ENCODE results near the gene ELF4.

ELF4 gene

GRCh38 chrX:130055103-130055502, 55.2 kb downstream of the ELF4 start:
- Mint-ChIP-seq H3K36me3 (ENCODE audit: low read depth) (peaks cover 2% of the 10 kb centered on the region), H3K9me3 (no peaks in the 10 kb centered on the region), H3K27ac (no peak overlapping the region), H3K4me3 (no peak overlapping the region), H3K27me3 (no peaks in the 10 kb centered on the region), H3K4me1 (peaks cover 2% of the 10 kb centered on the region)
- ATAC-seq, result no peak
- DNase-seq, result no peak

- H3K4me3 Mint-ChIP-seq, result no peak overlapping the region
- no peaks in the 10 kb centered on the region for H3K9me3 Mint-ChIP-seq
- H3K4me1 Mint-ChIP-seq, result no peaks in the 10 kb centered on the region
- peaks cover 8% of the 10 kb centered on the region for H3K36me3 Mint-ChIP-seq (ENCODE audit: low read depth)
- H3K27ac Mint-ChIP-seq, result no peak overlapping the region
- ATAC-seq, result no peak
- DNase-seq, result no peak
- H3K27me3 Mint-ChIP-seq, result no peaks in the 10 kb centered on the region
Observed at GRCh38 chrX:130053236-130053635, 57.1 kb downstream of the ELF4 start.

- Mint-ChIP-seq H3K9me3 (no peaks in the 10 kb centered on the region), H3K27me3 (no peaks in the 10 kb centered on the region), H3K4me1 (no peaks in the 10 kb centered on the region), H3K4me3 (no peak overlapping the region), H3K27ac (no peak overlapping the region), H3K36me3 (ENCODE audit: low read depth) (peaks cover 14% of the 10 kb centered on the region)
- ATAC-seq (no peak), DNase-seq (no peak)
Observed at GRCh38 chrX:130051176-130051845, 59.0 kb downstream of the ELF4 start.

GRCh38 chrX:130049821-130050220, 60.5 kb downstream of the ELF4 start:
- Mint-ChIP-seq H3K9me3 (no peaks in the 10 kb centered on the region), H3K36me3 (ENCODE audit: low read depth) (peaks cover 14% of the 10 kb centered on the region), H3K27ac (no peak overlapping the region), H3K4me1 (no peaks in the 10 kb centered on the region), H3K27me3 (no peaks in the 10 kb centered on the region), H3K4me3 (no peak overlapping the region)
- ATAC-seq (no peak), DNase-seq (no peak)

- DNase-seq (no peak), ATAC-seq (no peak)
- peaks cover 14% of the 10 kb centered on the region for H3K36me3 Mint-ChIP-seq (ENCODE audit: low read depth)
- H3K27me3 Mint-ChIP-seq, result no peaks in the 10 kb centered on the region
- no peaks in the 10 kb centered on the region for H3K4me1 Mint-ChIP-seq
- no peak overlapping the region for H3K4me3 Mint-ChIP-seq
- no peaks in the 10 kb centered on the region for H3K9me3 Mint-ChIP-seq
- H3K27ac Mint-ChIP-seq, result no peak overlapping the region
Observed at GRCh38 chrX:130048686-130049222, 61.5 kb downstream of the ELF4 start.

- no peak overlapping the region for H3K27ac Mint-ChIP-seq
- no peaks in the 10 kb centered on the region for H3K4me1 Mint-ChIP-seq
- peaks cover 12% of the 10 kb centered on the region for H3K36me3 Mint-ChIP-seq (ENCODE audit: low read depth)
- no peak overlapping the region for H3K4me3 Mint-ChIP-seq
- ATAC-seq, result no peak
- DNase-seq, result no peak
- H3K9me3 Mint-ChIP-seq, result no peaks in the 10 kb centered on the region
- no peaks in the 10 kb centered on the region for H3K27me3 Mint-ChIP-seq
Observed at GRCh38 chrX:130047416-130047815, 62.9 kb downstream of the ELF4 start.

- Mint-ChIP-seq H3K4me3 (no peak overlapping the region), H3K27me3 (no peaks in the 10 kb centered on the region), H3K9me3 (no peaks in the 10 kb centered on the region), H3K4me1 (no peaks in the 10 kb centered on the region), H3K36me3 (ENCODE audit: low read depth) (no peaks in the 10 kb centered on the region), H3K27ac (no peak overlapping the region)
- ATAC-seq (no peak), DNase-seq (no peak)
Observed at GRCh38 chrX:130039847-130040246, 70.5 kb downstream of the ELF4 start.

GRCh38 chrX:130034178-130034577, 76.1 kb downstream of the ELF4 start:
- no peak overlapping the region for H3K27ac Mint-ChIP-seq
- no peak for ATAC-seq

GRCh38 chrX:130032552-130032951, 77.7 kb downstream of the ELF4 start:
- Mint-ChIP-seq H3K27me3 (no peaks in the 10 kb centered on the region), H3K4me1 (no peaks in the 10 kb centered on the region), H3K9me3 (no peaks in the 10 kb centered on the region), H3K27ac (no peak overlapping the region), H3K36me3 (ENCODE audit: low read depth) (peaks cover 2% of the 10 kb centered on the region), H3K4me3 (no peak overlapping the region)
- no peak for ATAC-seq
- no peak for DNase-seq

More at GRCh38 chrX:130034178-130034577, 76.1 kb downstream of the ELF4 start:
- Mint-ChIP-seq H3K4me3 (no peak overlapping the region), H3K27me3 (no peaks in the 10 kb centered on the region), H3K4me1 (no peaks in the 10 kb centered on the region), H3K36me3 (ENCODE audit: low read depth) (no peaks in the 10 kb centered on the region), H3K9me3 (no peaks in the 10 kb centered on the region)
- no peak for DNase-seq

GRCh38 chrX:130030826-130031225, 79.5 kb downstream of the ELF4 start:
- Mint-ChIP-seq H3K27me3 (no peaks in the 10 kb centered on the region), H3K36me3 (ENCODE audit: low read depth) (peaks cover 2% of the 10 kb centered on the region), H3K4me1 (no peaks in the 10 kb centered on the region), H3K27ac (no peak overlapping the region), H3K4me3 (no peak overlapping the region), H3K9me3 (no peaks in the 10 kb centered on the region)
- DNase-seq, result no peak
- ATAC-seq, result no peak

GRCh38 chrX:130028196-130028595, 82.1 kb downstream of the ELF4 start:
- no peaks in the 10 kb centered on the region for H3K9me3 Mint-ChIP-seq
- no peak overlapping the region for H3K27ac Mint-ChIP-seq
- H3K36me3 Mint-ChIP-seq (ENCODE audit: low read depth), result peaks cover 4% of the 10 kb centered on the region
- no peak for ATAC-seq
- no peak overlapping the region for H3K4me3 Mint-ChIP-seq
- DNase-seq, result peak; percentile 47
- H3K27me3 Mint-ChIP-seq, result no peaks in the 10 kb centered on the region
- H3K4me1 Mint-ChIP-seq, result peaks cover 10% of the 10 kb centered on the region

GRCh38 chrX:130027569-130027968, 82.7 kb downstream of the ELF4 start:
- ATAC-seq (no peak), DNase-seq (no peak)
- Mint-ChIP-seq H3K27ac (no peak overlapping the region), H3K4me3 (no peak overlapping the region), H3K27me3 (no peaks in the 10 kb centered on the region), H3K9me3 (no peaks in the 10 kb centered on the region), H3K36me3 (ENCODE audit: low read depth) (peaks cover 5% of the 10 kb centered on the region), H3K4me1 (peaks cover 10% of the 10 kb centered on the region)

- Mint-ChIP-seq H3K4me1 (peaks cover 10% of the 10 kb centered on the region), H3K27ac (no peak overlapping the region), H3K36me3 (ENCODE audit: low read depth) (peaks cover 7% of the 10 kb centered on the region), H3K27me3 (no peaks in the 10 kb centered on the region), H3K9me3 (no peaks in the 10 kb centered on the region), H3K4me3 (no peak overlapping the region)
- ATAC-seq (no peak), DNase-seq (no peak)
Observed at GRCh38 chrX:130025256-130025655, 85.0 kb downstream of the ELF4 start.

GRCh38 chrX:130024127-130024526, 86.2 kb downstream of the ELF4 start:
- peak overlapping the region; percentile 32 for H3K4me3 Mint-ChIP-seq
- peaks cover 10% of the 10 kb centered on the region for H3K4me1 Mint-ChIP-seq
- DNase-seq, result peak; percentile 67
- no peaks in the 10 kb centered on the region for H3K27me3 Mint-ChIP-seq
- no peak overlapping the region for H3K27ac Mint-ChIP-seq
- ATAC-seq, result peak; percentile 96
- H3K9me3 Mint-ChIP-seq, result no peaks in the 10 kb centered on the region
- peaks cover 7% of the 10 kb centered on the region for H3K36me3 Mint-ChIP-seq (ENCODE audit: low read depth)

GRCh38 chrX:130020661-130021324, 89.5 kb downstream of the ELF4 start:
- ATAC-seq (no peak), DNase-seq (no peak)
- Mint-ChIP-seq H3K36me3 (ENCODE audit: low read depth) (peaks cover 5% of the 10 kb centered on the region), H3K4me1 (peaks cover 10% of the 10 kb centered on the region), H3K4me3 (no peak overlapping the region), H3K27ac (no peak overlapping the region), H3K9me3 (no peaks in the 10 kb centered on the region), H3K27me3 (no peaks in the 10 kb centered on the region)

Data from activated naive CD8-positive, alpha-beta T cell treated with anti-CD3 and anti-CD28 coated beads, Interleukin-2, amount 50 U/mL, for 24 hours (primary cell).